Cardiac fibroblast (primary cell): Measurements from ENCODE around the gene ADCY1.

Experiments used
- DNase-seq, 2 donors: peaks; one replicate each; pipeline versions ENCODE4 v3.0.0 to v3.0.0-alpha.2; 2010; ENCODE audit warnings: low read depth in 2 of 2
- H3K4me3 ChIP-seq, 2 donors: replicated peaks in 1 of 2; 1 replicate in 1 of 2; 2 replicates in 1 of 2; pipeline ENCODE4 v1.5.1; 2011; ENCODE audit warnings: low read depth in 2 of 2, low read length in 2 of 2, mild to moderate bottlenecking in 2 of 2, moderate library complexity in 1 of 2
- CTCF ChIP-seq: IDR thresholded peaks from one replicate; pipeline ENCODE4 v1.5.1; 2011; ENCODE audit warnings: low read depth, mild to moderate bottlenecking, low read length, inconsistent platforms

Gene ADCY1

GRCh38 chr7:45586542-45587520 is 12.7 kb downstream of the ADCY1 start:
- no peak overlapping the region for H3K4me3 ChIP-seq
- no peak for TF ChIP-seq CTCF
- DNase-seq: no peak

- no peak for DNase-seq
Measured at GRCh38 chr7:45588466-45588865, 14.3 kb downstream of the ADCY1 start.

GRCh38 chr7:45589061-45589460 is 14.9 kb downstream of the ADCY1 start:
- TF ChIP-seq CTCF: no peak
- no peak overlapping the region for H3K4me3 ChIP-seq
- no peak for DNase-seq

More at GRCh38 chr7:45588466-45588865, 14.3 kb downstream of the ADCY1 start:
- no peak for TF ChIP-seq CTCF
- H3K4me3 ChIP-seq: no peak overlapping the region

GRCh38 chr7:45589915-45590678 is 15.9 kb downstream of the ADCY1 start:
- no peak overlapping the region for H3K4me3 ChIP-seq
- DNase-seq: no peak
- TF ChIP-seq CTCF: no peak

GRCh38 chr7:45590679-45591057 is 16.5 kb downstream of the ADCY1 start:
- TF ChIP-seq CTCF: no peak
- no peak overlapping the region for H3K4me3 ChIP-seq
- DNase-seq: no peak

GRCh38 chr7:45591101-45591906 is 17.1 kb downstream of the ADCY1 start:
- no peak for DNase-seq
- no peak overlapping the region for H3K4me3 ChIP-seq
- TF ChIP-seq CTCF: no peak
